ENCODE results near the gene HOXB4.

The HOXB4 gene

GRCh38 chr17:48589831-48590606 is 11.9 kb upstream of the HOXB4 start, which contains the start of gene HOXB3:
Gene HOXB3, minus strand, starts transcription at chr17:48590241. Its CDS starts 37,767 bp downstream, at chr17:48552474.
- DNase-seq (ENCODE audit: low read depth): no peak

DNA sequence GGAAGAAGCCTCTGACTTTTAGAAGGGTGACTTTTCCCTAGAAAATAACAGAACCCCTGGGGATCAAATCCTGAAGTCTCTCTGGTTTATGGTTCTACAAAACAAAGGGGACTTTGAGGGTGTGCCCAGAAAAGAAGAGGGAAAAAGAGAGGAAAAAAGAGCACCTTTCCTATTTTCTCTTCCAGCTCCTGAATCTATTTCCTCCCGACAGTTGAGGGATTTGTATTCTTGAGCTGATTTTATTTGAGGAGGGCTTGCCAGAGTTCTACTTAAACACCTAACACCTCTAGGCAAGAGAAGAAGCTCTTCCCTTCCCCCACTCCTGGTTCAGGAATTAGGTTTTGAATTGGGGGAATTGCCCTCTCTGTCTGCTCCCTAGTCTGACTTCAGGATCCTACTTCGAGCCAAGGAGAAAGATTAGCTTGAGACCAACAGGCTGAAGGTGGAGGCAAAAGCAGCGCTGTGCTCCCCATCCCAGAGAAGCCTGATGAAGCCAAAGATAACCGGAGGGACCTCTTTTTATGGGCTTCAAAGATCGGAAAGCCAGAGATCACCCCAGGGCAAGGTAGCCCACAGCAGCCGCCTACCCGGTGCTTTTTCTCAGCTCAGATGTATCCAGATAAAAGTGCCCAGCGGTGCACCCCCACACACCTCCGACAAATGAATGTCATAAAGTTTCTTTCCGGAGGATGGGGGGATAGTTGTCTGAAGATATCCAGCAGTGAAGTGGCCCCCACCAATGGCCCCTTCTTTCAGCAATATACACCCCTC is 11.1 kb upstream of the HOXB4 start:
- DNase-seq (ENCODE audit: low read depth): no peak

GRCh38 chr17:48588528-48588927 is 10.4 kb upstream of the HOXB4 start:
- DNase-seq (ENCODE audit: low read depth): no peak

DNA sequence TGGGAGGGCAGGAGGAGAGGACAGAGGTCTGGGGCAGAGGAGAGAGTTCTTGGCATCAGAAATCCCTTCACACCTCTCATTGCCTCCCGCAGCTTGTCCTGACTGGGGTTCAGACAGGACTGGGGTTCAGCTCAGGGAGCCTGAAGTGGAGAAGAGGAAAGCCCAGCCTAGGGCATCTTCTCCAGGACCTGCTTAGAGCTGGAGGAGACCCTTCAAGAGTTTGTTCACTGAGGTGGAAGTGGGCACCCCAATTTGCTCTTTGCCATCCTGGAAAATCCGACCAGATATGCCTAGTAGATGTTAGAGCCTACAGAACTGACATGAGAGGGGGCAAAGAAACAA is 9.9 kb upstream of the HOXB4 start:
- DNase-seq (ENCODE audit: low read depth): no peak

- DNase-seq (ENCODE audit: low read depth): no peak
Observed at GRCh38 chr17:48587276-48588073, 9.3 kb upstream of the HOXB4 start.

DNA sequence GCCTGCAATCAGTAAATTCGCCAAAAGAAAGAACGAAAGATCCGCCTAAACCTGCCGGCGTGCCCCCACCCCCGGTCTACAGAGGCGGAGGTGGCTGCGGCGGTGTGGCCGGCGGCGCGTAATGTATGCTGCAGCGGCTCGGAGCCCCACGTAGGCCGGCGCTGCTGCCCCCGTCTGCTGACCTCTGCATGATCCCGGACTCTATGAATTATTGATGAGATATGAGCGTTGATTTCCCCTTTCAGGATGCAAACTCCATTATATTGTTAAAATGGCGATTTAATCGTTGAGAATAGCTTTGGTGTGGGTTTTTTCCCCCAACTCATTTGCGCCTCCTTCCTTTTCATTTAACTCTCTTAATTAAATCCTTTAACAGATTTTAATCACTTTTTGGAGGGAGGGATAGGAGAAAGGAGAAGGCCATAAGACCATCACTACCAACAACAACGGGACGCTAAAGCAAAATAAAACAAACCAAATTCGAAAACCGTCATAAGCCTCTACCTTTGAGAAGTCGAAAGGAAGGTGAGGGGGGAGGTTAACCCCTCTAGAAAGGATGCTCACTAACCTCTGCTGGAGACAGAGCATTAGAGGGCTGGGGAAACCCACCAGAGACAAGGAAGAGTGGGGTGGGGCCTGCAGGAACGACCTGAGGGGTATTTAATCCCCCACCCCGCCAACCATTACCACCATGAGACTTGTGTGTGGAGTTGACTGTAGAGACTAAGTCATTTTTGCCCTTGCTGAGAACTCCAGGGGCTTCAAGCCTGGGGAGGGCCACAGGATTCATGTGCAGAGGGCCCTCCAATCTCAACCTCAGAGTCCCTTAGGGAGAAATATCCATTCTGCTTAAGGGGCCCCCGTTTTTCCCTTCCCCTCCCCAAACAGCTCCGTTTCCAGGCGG is 8.5 kb upstream of the HOXB4 start:
- DNase-seq (ENCODE audit: low read depth): no peak

- no peak for DNase-seq (ENCODE audit: low read depth)
Observed at GRCh38 chr17:48584223-48584741, 6.1 kb upstream of the HOXB4 start.

DNA sequence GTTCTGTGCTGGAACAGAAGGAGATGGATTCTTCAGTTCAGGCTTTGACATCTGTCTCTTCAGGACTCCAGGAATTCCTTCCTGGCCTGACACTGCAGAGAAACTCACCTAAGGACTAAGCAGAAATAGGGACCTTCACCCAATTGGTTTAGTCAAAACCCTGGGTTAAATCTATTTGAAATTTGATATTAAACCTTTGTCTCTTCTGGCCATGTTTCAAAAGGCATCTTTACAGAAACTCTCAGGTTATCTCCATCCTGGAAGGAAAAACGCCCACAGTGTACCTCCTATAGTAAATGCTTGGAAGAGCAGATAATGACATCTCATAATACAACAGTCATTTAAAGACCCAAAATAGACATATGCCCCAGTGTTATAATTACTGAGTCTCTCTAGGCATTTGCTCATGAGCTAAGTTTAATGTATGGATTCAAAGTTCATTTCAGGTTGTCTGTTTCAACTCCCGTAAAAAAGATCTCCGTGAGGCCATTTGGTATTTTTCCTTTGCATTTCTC is 5.6 kb upstream of the HOXB4 start:
- DNase-seq (ENCODE audit: low read depth): no peak

DNA sequence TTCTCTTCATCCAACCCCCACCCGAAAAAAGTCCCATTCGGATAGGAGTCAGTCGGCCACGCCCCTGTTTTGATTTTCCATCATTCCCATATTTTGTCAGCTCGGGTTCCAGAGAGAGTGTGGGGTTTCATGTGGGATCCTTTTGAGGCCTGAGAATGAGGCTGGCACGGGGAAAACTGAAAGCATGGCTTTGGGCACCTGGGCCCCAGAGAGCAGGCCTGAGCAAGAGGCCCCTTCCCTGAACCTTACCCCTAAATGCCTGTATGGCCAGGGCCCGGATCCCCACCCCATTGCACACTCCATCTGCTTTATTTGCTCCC is 4.6 kb upstream of the HOXB4 start:
- DNase-seq (ENCODE audit: low read depth): no peak

GRCh38 chr17:48579760-48580554 is 1.8 kb upstream of the HOXB4 start:
- DNase-seq (ENCODE audit: low read depth): no peak

DNA sequence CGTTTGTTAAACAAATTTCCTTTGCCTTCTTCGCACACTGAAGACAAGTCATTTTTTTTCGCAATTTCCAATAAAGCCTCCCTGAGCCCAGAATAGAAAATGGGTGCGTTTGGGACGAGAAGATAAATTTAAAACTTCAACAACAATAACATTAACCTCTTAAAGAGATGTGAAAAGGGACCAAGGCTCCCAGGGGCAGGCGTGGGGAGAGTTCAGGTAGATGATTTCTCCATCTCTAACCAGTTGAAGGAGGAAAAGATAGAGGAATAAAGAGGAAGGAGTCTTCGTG is 1.3 kb upstream of the HOXB4 start:
- DNase-seq (ENCODE audit: low read depth): no peak

DNA sequence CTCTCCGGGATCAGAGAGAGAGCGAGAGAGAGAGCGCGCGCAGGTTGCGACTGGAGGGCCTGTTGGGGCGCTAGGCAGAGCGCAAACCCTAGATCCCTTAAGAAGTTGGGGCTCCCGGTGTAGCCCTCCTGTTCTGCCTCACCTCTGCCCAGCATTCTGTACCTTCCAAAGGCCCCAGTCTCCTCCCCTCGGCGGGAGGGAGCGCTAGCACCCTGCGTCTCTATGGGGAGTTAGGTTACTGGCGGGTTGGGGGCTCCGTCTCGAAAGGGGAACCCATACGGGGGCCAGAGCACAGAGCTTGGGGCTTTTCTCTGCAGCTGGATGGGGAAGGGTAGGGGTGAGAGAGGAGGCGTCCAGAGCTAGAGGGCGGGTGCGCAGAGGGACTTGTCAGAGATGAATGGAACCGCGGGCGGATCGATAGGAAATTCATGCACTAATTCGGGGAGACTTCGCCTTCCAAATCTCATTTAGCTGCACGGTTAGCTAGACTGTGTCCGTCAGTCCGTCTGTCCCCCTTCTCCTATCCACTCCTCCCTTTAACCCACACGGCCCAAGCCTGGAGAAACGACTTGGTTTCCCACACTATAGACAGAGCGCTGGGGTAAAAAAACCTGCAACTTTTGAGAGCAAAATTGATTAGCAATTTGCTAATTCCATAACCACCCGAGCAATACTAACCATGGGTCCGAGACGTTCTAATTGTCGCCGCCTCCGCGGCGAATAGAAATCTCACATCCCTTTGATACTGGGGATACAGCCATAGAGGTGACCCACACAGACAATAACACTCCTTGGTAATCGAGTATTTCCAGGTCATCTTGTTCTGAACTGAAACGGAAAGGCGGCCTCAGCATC is 693 bp upstream of the HOXB4 start:
- DNase-seq (ENCODE audit: low read depth): no peak

DNA sequence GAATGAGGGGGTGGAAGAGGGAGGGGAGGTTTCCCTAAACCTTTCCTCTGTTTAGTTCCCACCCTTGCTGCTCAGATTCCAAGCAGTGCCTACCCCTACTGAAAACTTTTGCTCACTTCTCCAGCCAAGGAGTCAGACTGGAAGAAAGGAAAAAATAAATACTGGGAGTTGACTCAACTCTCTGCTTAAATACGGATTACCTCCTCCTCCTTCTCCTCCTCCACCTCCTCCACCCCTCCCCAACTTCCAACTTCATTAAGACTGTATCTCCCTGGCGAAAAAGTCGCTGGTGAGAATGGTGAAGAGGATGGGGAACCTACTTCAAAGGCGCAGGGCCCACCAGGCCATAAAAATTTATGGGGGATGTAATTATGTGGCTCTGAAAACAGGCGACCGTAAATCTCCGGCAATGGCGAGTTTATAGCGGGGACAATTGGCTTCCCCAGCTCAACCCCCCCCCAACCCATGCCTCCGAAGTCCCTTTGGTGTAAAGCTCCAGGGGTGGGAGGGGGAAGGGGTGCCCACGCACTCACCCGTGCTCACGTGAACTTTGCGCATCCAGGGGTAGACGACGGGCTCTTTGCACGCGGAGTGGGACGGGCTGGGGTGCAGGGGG is 712 bp downstream of the HOXB4 start:
- no peak for DNase-seq (ENCODE audit: low read depth)

- DNase-seq (ENCODE audit: low read depth): no peak
Observed at GRCh38 chr17:48576479-48577309, 1.5 kb downstream of the HOXB4 start.

DNA sequence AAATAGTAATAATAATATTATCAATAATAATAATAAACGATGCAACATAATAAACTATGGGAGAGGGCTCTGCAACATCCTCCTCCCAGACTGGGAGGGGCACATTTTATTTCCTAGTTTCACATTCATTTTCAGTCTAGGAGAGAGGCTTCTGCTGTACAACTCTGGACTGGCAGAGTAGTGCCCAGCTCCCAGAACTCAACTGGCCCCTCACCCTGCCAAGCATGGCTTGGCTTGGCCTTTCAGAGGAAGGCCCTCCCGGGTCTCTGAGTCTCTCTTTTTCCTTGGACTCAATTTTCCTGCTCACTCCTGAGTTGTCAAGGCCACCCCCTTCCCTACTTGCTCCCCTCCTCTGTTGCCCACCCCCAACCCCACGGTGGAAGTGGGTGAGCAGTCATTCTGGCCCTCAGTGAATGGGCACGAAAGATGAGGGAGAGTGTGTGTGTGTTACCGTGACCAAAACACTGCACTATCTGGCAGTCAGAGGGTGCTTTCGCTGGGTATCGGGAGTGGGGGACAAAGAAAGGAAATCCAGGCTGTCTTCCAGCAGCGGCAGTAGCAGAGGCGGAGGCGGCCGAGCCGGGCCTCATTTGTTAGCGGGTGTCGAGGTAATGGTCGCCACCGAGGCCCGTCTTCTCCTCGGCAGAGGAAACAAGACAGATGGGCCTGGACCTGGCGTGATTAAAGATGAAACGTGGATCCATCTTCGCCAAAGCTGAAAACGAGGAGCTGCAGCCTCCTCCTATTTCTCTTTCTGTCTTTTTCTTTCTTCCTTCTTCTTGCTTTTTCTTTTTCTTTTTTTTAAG is 2.3 kb downstream of the HOXB4 start:
- DNase-seq (ENCODE audit: low read depth): no peak

DNA sequence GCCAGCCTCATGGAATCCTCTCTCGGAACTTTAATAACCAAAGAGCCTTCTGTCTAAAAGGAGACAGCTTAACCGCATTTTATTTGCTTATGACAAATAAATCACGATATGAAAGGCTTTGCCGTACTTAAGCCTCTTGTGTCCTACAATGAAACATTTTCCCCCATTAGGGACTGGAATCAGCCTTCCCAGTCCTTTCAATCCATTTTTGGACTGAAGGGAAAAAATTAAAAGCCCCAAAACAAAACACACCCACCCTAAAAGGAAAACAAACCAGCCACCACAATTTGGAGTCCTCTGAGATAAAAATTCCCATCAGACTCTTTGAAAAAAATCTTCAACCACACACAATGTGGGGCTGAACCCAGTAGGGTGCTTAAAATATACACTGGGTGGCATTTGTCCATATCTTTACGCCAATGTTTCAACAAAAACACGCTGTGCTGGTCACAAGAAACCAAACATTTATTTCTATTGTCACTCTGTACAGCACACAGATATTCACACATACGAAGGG is 3.0 kb downstream of the HOXB4 start:
- no peak for DNase-seq (ENCODE audit: low read depth)

GRCh38 chr17:48574505-48575065 is 3.6 kb downstream of the HOXB4 start:
- no peak for DNase-seq (ENCODE audit: low read depth)
